Stomach (tissue), 4 donors: Measurements from ENCODE around the gene MARCHF3.

Source experiments
- EP300 ChIP-seq: sonication (generic); formaldehyde crosslinking; IDR thresholded peaks from one replicate; pipeline ENCODE4 v1.6.1; 2017; ENCODE audit warnings: antibody characterized with exemption
- POLR2A ChIP-seq, 4 donors: fragments of 450-650 bp; IDR thresholded peaks; one replicate each; pipeline ENCODE4 v1.6.1; 2016; ENCODE audit warnings: antibody characterized with exemption in 4 of 4, control low read depth in 2 of 4, mild to moderate bottlenecking in 1 of 4, moderate library complexity in 1 of 4
- POLR2AphosphoS5 ChIP-seq, 3 donors: sonication (generic); formaldehyde crosslinking; IDR thresholded peaks; one replicate each; pipeline ENCODE4 v1.6.1; 2016; ENCODE audit warnings: antibody characterized with exemption in 3 of 3
- TF ChIP-seq, protein P1 (sequence below), 7 experiments: fragments of 450-650 bp in 4 of 7; fragments of 200-600 bp in 3 of 7; sonication (generic) in 3 of 7; IDR thresholded peaks; one replicate each; pipeline ENCODE4 v1.5.1; 2016 to 2019; ENCODE audit warnings: antibody characterized with exemption in 7 of 7, control low read depth in 2 of 7, mild to moderate bottlenecking in 1 of 7

DNA sequence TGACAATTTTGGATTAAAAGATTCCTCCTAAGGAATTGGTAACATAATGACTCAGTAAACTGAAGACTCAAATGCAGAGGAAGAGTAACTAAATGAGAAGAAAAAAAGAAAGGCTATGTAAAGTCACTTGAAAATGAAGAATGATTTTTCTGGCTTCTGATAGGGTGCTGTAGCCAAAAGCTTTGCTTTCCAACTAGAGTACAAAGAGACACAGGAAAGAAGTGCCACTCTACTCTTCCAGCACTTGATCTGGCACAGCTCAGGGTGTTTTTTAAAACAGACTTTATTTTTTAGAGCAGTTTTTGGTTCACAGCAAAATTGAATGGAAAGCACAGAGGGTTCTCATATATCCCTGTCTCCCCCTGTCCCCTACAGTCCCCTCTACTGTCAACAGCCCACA is 130.9 kb downstream of the MARCHF3 start:
- TF ChIP-seq, protein P1, sequence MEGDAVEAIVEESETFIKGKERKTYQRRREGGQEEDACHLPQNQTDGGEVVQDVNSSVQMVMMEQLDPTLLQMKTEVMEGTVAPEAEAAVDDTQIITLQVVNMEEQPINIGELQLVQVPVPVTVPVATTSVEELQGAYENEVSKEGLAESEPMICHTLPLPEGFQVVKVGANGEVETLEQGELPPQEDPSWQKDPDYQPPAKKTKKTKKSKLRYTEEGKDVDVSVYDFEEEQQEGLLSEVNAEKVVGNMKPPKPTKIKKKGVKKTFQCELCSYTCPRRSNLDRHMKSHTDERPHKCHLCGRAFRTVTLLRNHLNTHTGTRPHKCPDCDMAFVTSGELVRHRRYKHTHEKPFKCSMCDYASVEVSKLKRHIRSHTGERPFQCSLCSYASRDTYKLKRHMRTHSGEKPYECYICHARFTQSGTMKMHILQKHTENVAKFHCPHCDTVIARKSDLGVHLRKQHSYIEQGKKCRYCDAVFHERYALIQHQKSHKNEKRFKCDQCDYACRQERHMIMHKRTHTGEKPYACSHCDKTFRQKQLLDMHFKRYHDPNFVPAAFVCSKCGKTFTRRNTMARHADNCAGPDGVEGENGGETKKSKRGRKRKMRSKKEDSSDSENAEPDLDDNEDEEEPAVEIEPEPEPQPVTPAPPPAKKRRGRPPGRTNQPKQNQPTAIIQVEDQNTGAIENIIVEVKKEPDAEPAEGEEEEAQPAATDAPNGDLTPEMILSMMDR (IDR thresholded peaks at IDR 0.05): no peak
- TF ChIP-seq POLR2AphosphoS5 (IDR thresholded peaks at IDR 0.05): no peak
- TF ChIP-seq POLR2A (IDR thresholded peaks at IDR 0.05): no peak
- TF ChIP-seq EP300: no peak
